Measurements from ENCODE around the gene PIH1D2. TPM values are rescaled to one million over a fixed set of nuclear protein-coding genes. Genes with fewer than 3 reads are reported as not detected.
A peak's percentile ranks its signal among the peaks of the same experiment; 100 is the strongest.

PIH1D2 gene
- total and polyA plus RNA-seq, 9 of the 15 experiments (the other 6 are each of a cell fraction or from before 2014, with no cell fraction given): 1.5 to 5.4 (median 3.0) TPM

DNA sequence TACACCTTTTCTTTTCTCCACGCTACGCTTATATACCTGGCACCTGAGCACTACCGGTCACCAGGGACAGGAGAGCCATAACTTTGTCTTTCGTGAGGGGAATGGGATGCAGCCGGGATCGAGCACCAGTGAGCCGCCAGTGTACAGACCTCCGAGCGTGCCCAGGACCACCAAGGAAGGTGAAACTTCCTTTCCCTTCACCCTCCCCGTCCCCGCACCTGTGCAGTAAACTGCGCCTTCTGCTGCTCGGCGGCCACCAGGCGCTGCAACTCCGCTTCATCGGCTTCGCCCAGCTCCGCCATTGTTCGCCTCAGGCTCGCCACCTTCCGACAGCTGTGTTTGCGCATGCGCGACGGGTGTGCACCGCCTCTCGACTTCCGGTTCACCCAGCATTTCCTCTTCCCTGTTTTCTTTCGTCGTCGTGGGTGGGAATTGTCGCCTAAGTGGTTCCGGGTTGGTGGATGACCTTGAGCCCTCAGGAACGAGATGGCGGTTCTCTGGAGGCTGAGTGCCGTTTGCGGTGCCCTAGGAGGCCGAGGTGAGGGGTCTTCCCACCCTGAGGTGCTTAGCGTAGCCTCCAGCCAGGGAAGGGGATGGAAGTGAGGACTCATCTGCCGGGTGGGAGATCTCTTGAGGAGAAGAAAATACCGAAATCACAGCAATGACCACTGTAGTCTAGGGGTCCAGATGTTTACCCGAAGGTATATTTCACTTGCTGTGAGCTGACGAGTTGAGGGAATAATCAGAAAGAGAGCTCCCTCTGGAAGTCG is 12.8 kb upstream of the PIH1D2 start, which contains the start of the genes SDHD and TIMM8B (continued):
- TF ChIP-seq KAT7 (CRISPR knock-in tag; IDR thresholded peaks at IDR 0.05; ENCODE audit: borderline replicate concordance) (peak; percentile 21; the same call in 1 of the 2 replicates), RAD51 (IDR thresholded peaks at IDR 0.05; ENCODE audit: borderline replicate concordance, low read depth) (no peak), HOXB6 (CRISPR knock-in tag; IDR thresholded peaks at IDR 0.05; ENCODE audit: borderline replicate concordance) (no peak), PHB2 (IDR thresholded peaks at IDR 0.05; ENCODE audit: low read depth) (0 out of 2 replicates have a peak, but pooled peaks have one; percentile 38), COPS2 (conservative IDR thresholded peaks at IDR 0.05) (no peak), ZNF347 (CRISPR knock-in tag; IDR thresholded peaks at IDR 0.05; ENCODE audit: low read depth) (no peak), SRSF9 (IDR thresholded peaks at IDR 0.05; ENCODE audit: borderline replicate concordance, low read depth, low read length) (no peak), POLR3G (IDR thresholded peaks at IDR 0.05; ENCODE audit: extremely low read depth, insufficient read length, insufficient replicate concordance) (no peak), CTBP1 (IDR thresholded peaks at IDR 0.05; ENCODE audit: borderline replicate concordance) (peak; percentile 50; the same call in 1 of the 2 replicates), ZNF41 (CRISPR knock-in tag; conservative IDR thresholded peaks at IDR 0.05) (no peak), MAFF (IDR thresholded peaks at IDR 0.05; ENCODE audit: low read length) (no peak), RBM34 (IDR thresholded peaks at IDR 0.05; ENCODE audit: borderline replicate concordance, insufficient read depth, low read length) (no peak), ELK3 (CRISPR knock-in tag; IDR thresholded peaks at IDR 0.05) (no peak), NR1H2 (CRISPR knock-in tag; IDR thresholded peaks at IDR 0.05) (peak; percentile 56; the same call in 1 of the 2 replicates), GABPB1 (CRISPR knock-in tag; IDR thresholded peaks at IDR 0.05) (peak; percentile 99), RCOR1 (IDR thresholded peaks at IDR 0.05; ENCODE audit: borderline replicate concordance in 1 of 2, low read depth in 2 of 2, low read length in 2 of 2) (no peak), ELF4 (CRISPR knock-in tag; IDR thresholded peaks at IDR 0.05) (no peak; the same call in 1 of the 2 replicates)
- TF ChIP-seq, protein P1, sequence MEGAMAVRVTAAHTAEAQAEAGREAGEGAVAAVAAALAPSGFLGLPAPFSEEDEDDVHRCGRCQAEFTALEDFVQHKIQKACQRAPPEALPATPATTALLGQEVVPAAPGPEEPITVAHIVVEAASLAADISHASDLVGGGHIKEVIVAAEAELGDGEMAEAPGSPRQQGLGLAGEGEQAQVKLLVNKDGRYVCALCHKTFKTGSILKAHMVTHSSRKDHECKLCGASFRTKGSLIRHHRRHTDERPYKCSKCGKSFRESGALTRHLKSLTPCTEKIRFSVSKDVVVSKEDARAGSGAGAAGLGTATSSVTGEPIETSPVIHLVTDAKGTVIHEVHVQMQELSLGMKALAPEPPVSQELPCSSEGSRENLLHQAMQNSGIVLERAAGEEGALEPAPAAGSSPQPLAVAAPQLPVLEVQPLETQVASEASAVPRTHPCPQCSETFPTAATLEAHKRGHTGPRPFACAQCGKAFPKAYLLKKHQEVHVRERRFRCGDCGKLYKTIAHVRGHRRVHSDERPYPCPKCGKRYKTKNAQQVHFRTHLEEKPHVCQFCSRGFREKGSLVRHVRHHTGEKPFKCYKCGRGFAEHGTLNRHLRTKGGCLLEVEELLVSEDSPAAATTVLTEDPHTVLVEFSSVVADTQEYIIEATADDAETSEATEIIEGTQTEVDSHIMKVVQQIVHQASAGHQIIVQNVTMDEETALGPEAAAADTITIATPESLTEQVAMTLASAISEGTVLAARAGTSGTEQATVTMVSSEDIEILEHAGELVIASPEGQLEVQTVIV (CRISPR knock-in tag; IDR thresholded peaks at IDR 0.05; ENCODE audit: borderline replicate concordance): no peak
- TF ChIP-seq, protein P2, sequence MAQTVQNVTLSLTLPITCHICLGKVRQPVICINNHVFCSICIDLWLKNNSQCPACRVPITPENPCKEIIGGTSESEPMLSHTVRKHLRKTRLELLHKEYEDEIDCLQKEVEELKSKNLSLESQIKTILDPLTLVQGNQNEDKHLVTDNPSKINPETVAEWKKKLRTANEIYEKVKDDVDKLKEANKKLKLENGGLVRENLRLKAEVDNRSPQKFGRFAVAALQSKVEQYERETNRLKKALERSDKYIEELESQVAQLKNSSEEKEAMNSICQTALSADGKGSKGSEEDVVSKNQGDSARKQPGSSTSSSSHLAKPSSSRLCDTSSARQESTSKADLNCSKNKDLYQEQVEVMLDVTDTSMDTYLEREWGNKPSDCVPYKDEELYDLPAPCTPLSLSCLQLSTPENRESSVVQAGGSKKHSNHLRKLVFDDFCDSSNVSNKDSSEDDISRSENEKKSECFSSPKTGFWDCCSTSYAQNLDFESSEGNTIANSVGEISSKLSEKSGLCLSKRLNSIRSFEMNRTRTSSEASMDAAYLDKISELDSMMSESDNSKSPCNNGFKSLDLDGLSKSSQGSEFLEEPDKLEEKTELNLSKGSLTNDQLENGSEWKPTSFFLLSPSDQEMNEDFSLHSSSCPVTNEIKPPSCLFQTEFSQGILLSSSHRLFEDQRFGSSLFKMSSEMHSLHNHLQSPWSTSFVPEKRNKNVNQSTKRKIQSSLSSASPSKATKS (CRISPR knock-in tag; IDR thresholded peaks at IDR 0.05): no peak
- TF ChIP-seq, protein P3, sequence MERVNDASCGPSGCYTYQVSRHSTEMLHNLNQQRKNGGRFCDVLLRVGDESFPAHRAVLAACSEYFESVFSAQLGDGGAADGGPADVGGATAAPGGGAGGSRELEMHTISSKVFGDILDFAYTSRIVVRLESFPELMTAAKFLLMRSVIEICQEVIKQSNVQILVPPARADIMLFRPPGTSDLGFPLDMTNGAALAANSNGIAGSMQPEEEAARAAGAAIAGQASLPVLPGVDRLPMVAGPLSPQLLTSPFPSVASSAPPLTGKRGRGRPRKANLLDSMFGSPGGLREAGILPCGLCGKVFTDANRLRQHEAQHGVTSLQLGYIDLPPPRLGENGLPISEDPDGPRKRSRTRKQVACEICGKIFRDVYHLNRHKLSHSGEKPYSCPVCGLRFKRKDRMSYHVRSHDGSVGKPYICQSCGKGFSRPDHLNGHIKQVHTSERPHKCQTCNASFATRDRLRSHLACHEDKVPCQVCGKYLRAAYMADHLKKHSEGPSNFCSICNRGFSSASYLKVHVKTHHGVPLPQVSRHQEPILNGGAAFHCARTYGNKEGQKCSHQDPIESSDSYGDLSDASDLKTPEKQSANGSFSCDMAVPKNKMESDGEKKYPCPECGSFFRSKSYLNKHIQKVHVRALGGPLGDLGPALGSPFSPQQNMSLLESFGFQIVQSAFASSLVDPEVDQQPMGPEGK (CRISPR knock-in tag; IDR thresholded peaks at IDR 0.05; ENCODE audit: borderline replicate concordance): no peak
